Anterior cingulate cortex (tissue), 58 donors: ENCODE results near the gene SELE.
"Not testable (repeated sequence)": the region's sequence is repeated elsewhere in the genome, so short reads cannot be mapped to it uniquely, and the experiment has no call there.

Source experiments
- DNase-seq, 58 donors: peaks; one replicate each; lab custom pipeline; 2025; lab: John Stamatoyannopoulos, UW

SELE gene

DNA sequence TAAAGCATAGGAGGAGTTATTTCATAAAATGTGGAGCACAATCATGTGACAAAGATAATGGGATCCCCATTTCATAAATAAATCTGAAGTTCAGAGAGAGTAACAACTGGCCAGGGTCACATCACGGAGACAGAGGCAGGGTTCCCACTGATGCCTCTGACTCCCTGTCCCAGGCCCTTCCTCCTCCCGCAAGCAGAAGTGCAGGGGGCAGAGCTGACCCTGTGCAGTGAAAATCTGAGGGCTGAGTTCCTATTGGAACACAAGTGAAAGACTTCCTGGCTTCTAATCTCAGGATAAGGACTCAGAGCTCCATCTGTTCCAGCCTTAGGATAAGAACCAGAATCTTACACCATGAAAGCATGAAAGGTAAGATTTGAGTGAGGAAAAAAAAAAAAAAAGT, 44.5 kb downstream of the SELE start:
- DNase-seq: no peak

DNA sequence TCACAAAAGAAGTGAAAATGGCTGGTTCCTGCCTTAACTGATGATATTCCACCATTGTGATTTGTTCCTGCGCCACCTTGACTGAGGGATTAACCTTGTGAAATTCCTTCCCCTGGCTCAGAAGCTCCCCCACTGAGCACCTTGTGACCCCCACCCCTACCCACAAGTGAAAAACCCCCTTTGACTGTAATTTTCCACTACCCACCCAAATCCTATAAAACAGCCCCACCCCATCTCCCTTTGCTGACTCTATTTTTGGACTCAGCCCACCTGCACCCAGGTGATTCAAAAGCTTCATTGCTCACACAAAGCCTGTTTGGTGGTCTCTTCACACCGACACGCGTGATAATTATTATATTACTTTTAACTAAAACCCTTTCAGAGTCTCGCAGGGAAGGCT, 45.5 kb downstream of the SELE start:
- DNase-seq: not testable (repeated sequence)

DNA sequence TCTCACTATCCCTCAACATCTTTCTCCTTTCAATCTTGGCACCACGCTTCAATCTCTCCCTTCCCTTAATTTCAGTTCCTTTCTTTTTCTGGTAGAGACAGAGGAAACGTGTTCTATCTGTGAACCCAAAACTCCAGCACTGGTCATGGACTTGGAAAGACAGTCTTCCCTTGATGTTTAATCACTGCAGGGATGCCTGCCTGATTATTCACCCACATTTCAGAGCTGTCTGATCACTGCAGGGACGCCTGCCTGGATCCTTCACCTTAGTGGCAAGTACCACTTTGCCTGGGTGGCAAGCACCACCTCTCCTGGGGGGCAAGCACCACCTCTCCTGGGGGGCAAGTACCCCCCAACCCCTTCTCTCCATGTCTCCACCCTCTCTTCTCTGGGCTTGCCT, 50.2 kb downstream of the SELE start:
- DNase-seq: no peak

DNA sequence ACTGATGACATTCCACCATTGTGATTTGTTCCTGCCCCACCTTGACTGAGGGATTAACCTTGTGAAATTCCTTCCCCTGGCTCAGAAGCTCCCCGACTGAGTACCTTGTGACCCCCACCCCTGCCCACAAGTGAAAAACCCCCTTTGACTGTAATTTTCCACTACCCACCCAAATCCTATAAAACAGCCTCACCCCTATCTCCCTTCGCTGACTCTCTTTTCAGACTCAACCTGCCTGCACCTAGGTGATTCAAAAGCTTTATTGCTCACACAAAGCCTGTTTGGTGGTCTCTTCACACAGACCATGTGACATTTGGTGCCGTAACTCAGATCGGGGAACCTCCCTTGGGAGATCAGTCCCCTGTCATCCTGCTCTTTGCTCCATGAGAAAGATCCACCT, 50.7 kb downstream of the SELE start:
- not testable (repeated sequence) for DNase-seq

DNA sequence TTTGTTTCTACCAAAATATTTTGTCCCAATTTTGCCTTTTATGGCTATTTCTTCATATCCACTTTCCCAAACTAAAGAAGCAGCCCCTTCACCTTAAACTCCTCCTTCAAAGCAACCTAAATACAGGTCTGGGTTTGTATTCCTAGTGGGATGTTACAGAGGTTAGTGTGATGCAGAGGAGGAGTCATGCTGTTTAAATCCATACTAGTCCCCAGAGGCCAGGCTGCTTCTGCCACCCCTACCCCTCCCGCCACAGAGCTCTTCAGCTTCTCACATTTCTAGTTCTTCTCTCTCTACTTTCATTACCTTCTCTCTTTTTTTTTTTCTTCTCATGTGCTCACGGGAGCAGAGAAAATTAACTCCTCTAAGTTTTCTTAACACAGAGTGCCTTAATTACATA, 51.8 kb downstream of the SELE start:
- no peak for DNase-seq

DNA sequence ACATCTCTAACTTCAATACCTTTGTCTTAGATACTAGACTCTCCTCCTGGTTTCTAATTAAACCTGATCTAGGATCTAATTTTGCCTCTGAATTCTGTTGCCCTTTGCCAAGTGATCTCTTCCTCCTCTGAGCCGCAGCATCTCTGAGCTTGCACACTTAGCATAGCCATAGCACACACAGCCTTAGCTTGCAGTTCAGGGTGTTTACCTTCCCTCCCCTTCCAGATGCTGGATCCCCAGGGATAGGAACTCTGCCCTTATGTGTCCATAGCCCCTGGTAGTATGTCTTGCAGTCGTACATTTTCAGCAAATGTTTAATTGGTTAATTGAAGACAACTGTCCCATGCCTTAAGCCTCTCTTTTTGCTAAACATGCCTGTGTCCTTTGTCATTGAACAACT, 52.7 kb downstream of the SELE start:
- no peak for DNase-seq

DNA sequence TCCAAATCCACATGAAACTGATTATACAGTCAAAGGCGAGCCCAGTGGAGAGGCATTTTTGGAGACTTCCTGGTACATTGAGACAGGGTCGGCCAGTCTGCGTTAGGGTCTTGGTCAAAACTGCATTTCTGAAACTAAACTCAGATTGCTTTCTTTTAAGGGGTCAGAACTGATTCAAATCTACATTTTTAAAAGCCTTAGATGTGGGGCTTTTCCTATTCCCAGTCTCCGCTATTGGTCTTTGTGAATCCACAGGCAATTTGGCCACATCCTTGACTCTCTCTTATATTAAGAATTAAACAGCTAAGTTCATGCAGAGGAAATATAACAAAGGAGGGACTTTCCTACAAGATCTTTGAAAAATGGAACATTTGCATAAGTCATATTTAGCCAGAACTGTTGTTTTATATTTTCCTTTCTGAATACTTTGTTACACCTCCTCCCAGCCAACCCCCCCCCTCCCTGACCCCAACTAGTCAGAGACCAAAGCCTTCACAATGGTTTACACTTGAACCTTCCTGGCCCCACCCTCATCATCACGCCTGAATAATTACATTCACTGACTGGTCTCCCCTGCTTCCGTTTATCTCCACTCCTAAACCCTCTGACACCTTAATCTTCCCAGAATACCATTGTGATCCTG, 53.4 kb downstream of the SELE start:
- no peak for DNase-seq

DNA sequence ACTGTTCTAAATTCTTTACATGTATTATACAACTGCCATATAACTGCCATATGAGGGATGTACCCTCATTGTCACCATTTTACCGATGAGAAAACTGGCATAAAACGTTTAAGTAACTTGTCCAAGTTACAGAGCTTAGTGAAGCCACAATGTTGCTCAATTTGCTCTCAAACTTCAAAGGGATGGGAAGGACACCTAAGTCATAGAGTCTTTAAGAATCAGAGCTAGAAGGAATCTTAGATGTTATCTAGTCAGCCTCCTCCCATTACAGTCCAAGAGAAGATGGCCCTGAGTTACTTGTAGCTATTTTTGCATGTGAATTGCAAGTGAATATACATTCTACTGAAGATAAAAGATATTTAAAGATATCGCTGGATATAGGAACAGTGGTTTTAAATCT, 54.2 kb downstream of the SELE start:
- DNase-seq: no peak

DNA sequence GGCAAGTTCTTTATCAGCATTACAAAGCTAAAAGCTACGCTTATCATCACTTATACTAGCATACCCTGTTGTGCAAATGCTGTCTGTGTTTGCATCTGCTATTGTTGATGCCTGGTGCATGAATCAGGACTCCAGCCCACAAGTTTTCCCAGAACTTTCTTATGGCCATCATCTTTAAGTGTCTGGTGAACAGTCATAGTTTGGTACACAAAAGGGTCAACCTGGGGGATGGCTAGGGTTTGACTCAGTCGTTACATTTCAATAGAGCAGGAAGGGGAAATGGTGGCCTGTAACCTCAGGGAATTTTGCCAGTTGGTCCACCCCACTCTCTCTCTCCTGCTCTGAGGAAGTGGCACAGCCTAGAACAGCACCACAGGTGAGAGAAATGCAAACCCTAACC, 57.9 kb downstream of the SELE start:
- no peak for DNase-seq
